ENCODE data around the gene POLK. TPM values are rescaled to one million over a fixed set of nuclear protein-coding genes. Genes with fewer than 3 reads are reported as not detected.
A peak's percentile ranks its signal among the peaks of the same experiment; 100 is the strongest.

Gene POLK
- total RNA-seq, 1 donor = 54.2 TPM

GRCh38 chr5:75617736-75618352 is 106.2 kb downstream of the POLK start:
- DNase-seq (ENCODE audit: low read depth) = no peak
- TF ChIP-seq CTCF (IDR thresholded peaks at IDR 0.05; ENCODE audit: insufficient read depth, low read length) = no peak
- H3K4me3 ChIP-seq (ENCODE audit: low read depth, low read length) = no peak overlapping the region

- DNase-seq (ENCODE audit: low read depth) = no peak
- TF ChIP-seq CTCF (IDR thresholded peaks at IDR 0.05; ENCODE audit: insufficient read depth, low read length) = no peak
- H3K4me3 ChIP-seq (ENCODE audit: low read depth, low read length) = no peak overlapping the region
Observed at GRCh38 chr5:75620184-75620959, 108.7 kb downstream of the POLK start.

GRCh38 chr5:75622564-75622963 is 110.9 kb downstream of the POLK start:
- DNase-seq (ENCODE audit: low read depth) = peak; percentile 7
- TF ChIP-seq CTCF (IDR thresholded peaks at IDR 0.05; ENCODE audit: insufficient read depth, low read length) = no peak
- no peak overlapping the region for H3K4me3 ChIP-seq (ENCODE audit: low read depth, low read length)

- TF ChIP-seq CTCF (IDR thresholded peaks at IDR 0.05; ENCODE audit: insufficient read depth, low read length) = no peak
- peak; percentile 41 for DNase-seq (ENCODE audit: low read depth)
- no peak overlapping the region for H3K4me3 ChIP-seq (ENCODE audit: low read depth, low read length)
Observed at GRCh38 chr5:75623846-75624245, 112.2 kb downstream of the POLK start.

GRCh38 chr5:75626959-75627358 is 115.3 kb downstream of the POLK start:
- TF ChIP-seq CTCF (IDR thresholded peaks at IDR 0.05; ENCODE audit: insufficient read depth, low read length) = no peak
- no peak for DNase-seq (ENCODE audit: low read depth)
- no peak overlapping the region for H3K4me3 ChIP-seq (ENCODE audit: low read depth, low read length)

GRCh38 chr5:75627801-75628200 is 116.1 kb downstream of the POLK start:
- no peak for DNase-seq (ENCODE audit: low read depth)
- H3K4me3 ChIP-seq (ENCODE audit: low read depth, low read length) = no peak overlapping the region
- TF ChIP-seq CTCF (IDR thresholded peaks at IDR 0.05; ENCODE audit: insufficient read depth, low read length) = no peak

All from fibroblast of the aortic adventitia (primary cell).